Muscle layer of colon (tissue), 2 donors: ENCODE measurements around the gene MYO1B.

Experiments used
- H3K27ac ChIP-seq: one replicate; pipeline ENCODE4 v1.7.0; 2013; ENCODE audit warnings: low read depth, mild to moderate bottlenecking, low read length, moderate library complexity
- H3K27me3 ChIP-seq, 2 donors: one replicate each; pipeline ENCODE4 v1.7.0; 2013; ENCODE audit warnings: low read length in 2 of 2, mild to moderate bottlenecking in 2 of 2; ENCODE audit not compliant: insufficient read depth in 2 of 2, control insufficient read depth in 1 of 2
- H3K36me3 ChIP-seq: one replicate; pipeline ENCODE4 v1.7.0; 2013; ENCODE audit warnings: mild to moderate bottlenecking, low read length; ENCODE audit not compliant: insufficient read depth
- H3K4me1 ChIP-seq: one replicate; pipeline ENCODE4 v1.7.0; 2013; ENCODE audit warnings: mild to moderate bottlenecking, low read length; ENCODE audit not compliant: insufficient read depth
- H3K4me3 ChIP-seq, 2 donors: one replicate each; pipeline ENCODE4 v1.7.0; 2013; ENCODE audit warnings: low read length in 2 of 2, low read depth in 1 of 2, mild to moderate bottlenecking in 1 of 2, moderate library complexity in 1 of 2
- H3K9ac ChIP-seq: one replicate; pipeline ENCODE4 v1.7.0; 2013; ENCODE audit warnings: low read length
- H3K9me3 ChIP-seq: one replicate; pipeline ENCODE4 v1.7.0; 2013; ENCODE audit warnings: mild to moderate bottlenecking, low read length
- donor health status: abdominal sarcoma.
- donor health status: Adenocarcinoma of cecum.

Gene MYO1B

DNA sequence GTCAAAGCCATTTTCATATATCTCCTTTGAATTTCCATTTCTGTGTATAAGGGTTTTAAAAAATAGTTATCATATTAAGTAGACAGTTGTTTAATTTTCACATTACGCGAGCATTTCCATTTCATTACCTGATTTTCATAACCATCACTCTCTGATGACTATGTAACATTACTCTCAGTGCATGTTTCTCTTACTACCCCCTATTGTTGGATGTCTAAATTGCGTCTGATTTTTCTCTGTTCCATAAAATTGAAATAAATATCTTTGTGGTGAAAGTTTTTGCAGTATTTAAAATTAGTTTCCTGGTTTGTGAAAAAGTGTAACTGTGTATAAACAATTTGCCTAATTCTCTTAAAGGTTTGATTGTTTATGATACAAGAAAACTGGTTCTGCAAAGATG is 123.8 kb downstream of the MYO1B start:
- Histone ChIP-seq H3K4me3 (no peak overlapping the region), H3K27me3 (no peaks in the 10 kb centered on the region)

GRCh38 chr2:191374366-191374765 is 129.2 kb downstream of the MYO1B start:
- no peak overlapping the region for H3K27ac ChIP-seq
- no peak overlapping the region for H3K4me3 ChIP-seq
- no peaks in the 10 kb centered on the region for H3K27me3 ChIP-seq
- no peak overlapping the region for H3K9ac ChIP-seq
- peaks cover 7% of the 10 kb centered on the region for H3K4me1 ChIP-seq
- H3K9me3 ChIP-seq = no peaks in the 10 kb centered on the region
- H3K36me3 ChIP-seq = no peaks in the 10 kb centered on the region

More for the DNA sequence above, 123.8 kb downstream of the MYO1B start:
- Histone ChIP-seq H3K4me1 (no peaks in the 10 kb centered on the region), H3K9me3 (no peaks in the 10 kb centered on the region), H3K27ac (no peak overlapping the region), H3K36me3 (no peaks in the 10 kb centered on the region), H3K9ac (no peak overlapping the region)

- Histone ChIP-seq H3K27me3 (no peaks in the 10 kb centered on the region), H3K36me3 (no peaks in the 10 kb centered on the region), H3K4me3 (no peak overlapping the region), H3K27ac (no peak overlapping the region), H3K9me3 (no peaks in the 10 kb centered on the region), H3K4me1 (peaks cover 7% of the 10 kb centered on the region), H3K9ac (no peak overlapping the region)
These were observed 129.7 kb downstream of the MYO1B start for GRCh38 chr2:191374939-191375338.

DNA sequence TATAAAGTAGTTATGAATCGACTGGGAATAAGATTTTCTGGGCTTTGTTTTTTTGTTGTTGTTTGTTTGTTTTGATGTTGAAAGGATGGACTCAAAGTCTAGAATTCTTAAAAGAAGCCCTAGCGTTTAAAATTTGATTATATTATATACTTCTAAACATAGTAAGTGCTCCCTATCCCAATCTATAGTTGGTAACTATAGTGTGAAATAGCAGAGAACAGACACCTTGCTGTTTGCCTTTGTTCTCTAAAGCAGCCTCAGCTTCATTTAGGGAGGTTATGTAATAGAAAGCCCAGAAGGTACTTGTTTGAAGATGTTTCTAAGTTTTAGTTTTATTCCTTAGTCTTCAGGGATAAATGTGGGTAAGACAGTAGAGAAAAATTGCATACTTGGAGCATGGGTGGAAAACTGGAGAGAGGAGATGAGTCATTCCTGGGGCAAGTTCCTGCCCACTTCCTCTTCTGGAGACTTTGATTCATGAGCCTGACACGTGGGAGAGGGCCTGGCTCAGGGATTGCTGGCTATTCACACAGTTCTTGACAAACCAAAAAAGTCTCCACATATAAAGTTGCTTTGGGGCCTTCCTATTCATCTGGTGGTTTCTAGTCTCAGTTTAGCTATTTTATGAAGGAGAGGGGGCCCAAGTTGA is 131.9 kb downstream of the MYO1B start:
- no peaks in the 10 kb centered on the region for H3K27me3 ChIP-seq
- no peak overlapping the region for H3K9ac ChIP-seq
- no peak overlapping the region for H3K27ac ChIP-seq
- H3K4me1 ChIP-seq = peaks cover 7% of the 10 kb centered on the region
- H3K36me3 ChIP-seq = no peaks in the 10 kb centered on the region
- no peaks in the 10 kb centered on the region for H3K9me3 ChIP-seq
- H3K4me3 ChIP-seq = no peak overlapping the region

DNA sequence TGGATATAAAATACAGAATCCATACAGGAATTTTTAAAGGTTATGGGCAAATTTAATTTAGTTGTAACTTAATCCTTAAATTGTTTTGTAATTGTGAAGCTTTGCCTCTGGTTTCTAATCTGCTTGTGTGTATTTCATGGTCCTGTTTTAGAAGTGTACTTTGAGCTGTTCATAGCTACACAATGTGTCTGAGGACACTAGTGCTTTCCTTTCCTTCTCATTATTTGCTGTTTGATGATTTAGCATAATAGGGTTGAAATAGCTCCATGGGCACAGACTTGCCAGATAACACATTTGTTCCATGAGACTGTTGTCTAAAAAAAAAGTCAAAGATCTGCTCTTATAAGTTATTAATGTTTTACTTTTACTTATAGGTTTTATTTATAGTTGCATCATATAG is 134.2 kb downstream of the MYO1B start:
- H3K4me1 ChIP-seq = peaks cover 7% of the 10 kb centered on the region
- H3K27me3 ChIP-seq = no peaks in the 10 kb centered on the region
- no peaks in the 10 kb centered on the region for H3K36me3 ChIP-seq
- H3K27ac ChIP-seq = no peak overlapping the region
- no peak overlapping the region for H3K4me3 ChIP-seq
- H3K9me3 ChIP-seq = no peaks in the 10 kb centered on the region
- H3K9ac ChIP-seq = no peak overlapping the region

GRCh38 chr2:191382801-191383200 is 137.6 kb downstream of the MYO1B start:
- no peak overlapping the region for H3K9ac ChIP-seq
- no peaks in the 10 kb centered on the region for H3K27me3 ChIP-seq
- no peak overlapping the region for H3K4me3 ChIP-seq
- H3K4me1 ChIP-seq = no peaks in the 10 kb centered on the region
- no peaks in the 10 kb centered on the region for H3K9me3 ChIP-seq
- H3K27ac ChIP-seq = no peak overlapping the region
- no peaks in the 10 kb centered on the region for H3K36me3 ChIP-seq

DNA sequence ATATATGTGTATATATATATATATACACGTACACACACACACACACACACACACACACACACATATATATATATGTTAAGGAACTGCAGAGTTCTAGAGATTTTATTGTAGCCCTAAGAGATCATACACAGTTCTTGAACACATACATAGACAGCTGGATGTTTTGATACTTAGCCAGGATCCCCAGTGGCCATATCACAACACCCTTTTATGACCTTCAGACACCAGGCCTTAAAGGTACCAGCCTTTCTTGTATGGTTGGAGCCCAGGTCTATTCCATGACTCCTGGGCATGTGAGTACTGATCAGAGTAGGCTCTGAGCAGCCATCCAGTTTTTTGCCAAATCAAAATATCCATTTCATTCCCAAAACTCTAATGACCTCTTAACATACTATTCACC is 138.3 kb downstream of the MYO1B start:
- no peaks in the 10 kb centered on the region for H3K4me1 ChIP-seq
- H3K27me3 ChIP-seq = no peaks in the 10 kb centered on the region
- no peak overlapping the region for H3K9ac ChIP-seq
- no peak overlapping the region for H3K27ac ChIP-seq
- H3K36me3 ChIP-seq = no peaks in the 10 kb centered on the region
- no peak overlapping the region for H3K4me3 ChIP-seq
- H3K9me3 ChIP-seq = no peaks in the 10 kb centered on the region

GRCh38 chr2:191384829-191385228 is 139.6 kb downstream of the MYO1B start:
- Histone ChIP-seq H3K27ac (no peak overlapping the region), H3K4me3 (no peak overlapping the region), H3K27me3 (no peaks in the 10 kb centered on the region), H3K9ac (no peak overlapping the region), H3K36me3 (no peaks in the 10 kb centered on the region), H3K4me1 (no peaks in the 10 kb centered on the region), H3K9me3 (no peaks in the 10 kb centered on the region)

GRCh38 chr2:191385416-191386160 is 140.4 kb downstream of the MYO1B start:
- H3K9me3 ChIP-seq = no peaks in the 10 kb centered on the region
- no peak overlapping the region for H3K27ac ChIP-seq
- H3K9ac ChIP-seq = no peak overlapping the region
- H3K36me3 ChIP-seq = no peaks in the 10 kb centered on the region
- no peak overlapping the region for H3K4me3 ChIP-seq
- H3K4me1 ChIP-seq = no peaks in the 10 kb centered on the region
- no peaks in the 10 kb centered on the region for H3K27me3 ChIP-seq

GRCh38 chr2:191386938-191387536 is 141.8 kb downstream of the MYO1B start:
- Histone ChIP-seq H3K36me3 (no peaks in the 10 kb centered on the region), H3K4me3 (no peak overlapping the region), H3K4me1 (no peaks in the 10 kb centered on the region), H3K9ac (no peak overlapping the region), H3K9me3 (no peaks in the 10 kb centered on the region), H3K27ac (no peak overlapping the region), H3K27me3 (no peaks in the 10 kb centered on the region)

DNA sequence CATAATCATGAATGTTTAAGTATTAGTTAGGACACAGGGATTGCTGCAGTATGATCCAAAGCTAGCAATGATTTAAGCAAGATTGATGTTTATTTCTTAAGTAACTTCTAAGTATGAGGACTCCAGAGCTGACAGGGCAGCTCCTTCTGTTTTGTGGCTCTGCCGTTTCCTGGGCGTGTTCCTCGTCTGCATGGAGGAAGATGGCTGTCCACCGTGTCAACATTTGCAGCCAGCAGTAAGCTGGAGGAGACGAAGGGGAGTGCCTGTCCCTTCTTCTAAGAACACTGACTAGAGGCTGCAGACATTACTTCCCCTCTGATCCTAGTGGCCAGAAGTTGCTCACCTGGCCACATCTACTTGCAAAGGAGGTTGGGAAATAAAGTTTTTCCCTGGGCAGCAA is 144.1 kb downstream of the MYO1B start:
- no peaks in the 10 kb centered on the region for H3K36me3 ChIP-seq

More for the DNA sequence above, 144.1 kb downstream of the MYO1B start:
- H3K4me3 ChIP-seq = no peak overlapping the region
- no peak overlapping the region for H3K9ac ChIP-seq
- no peak overlapping the region for H3K27ac ChIP-seq
- H3K27me3 ChIP-seq = no peaks in the 10 kb centered on the region
- H3K9me3 ChIP-seq = no peaks in the 10 kb centered on the region
- no peaks in the 10 kb centered on the region for H3K4me1 ChIP-seq
